ENCODE results near the gene PXT1. TPM values are rescaled to one million over a fixed set of nuclear protein-coding genes. Genes with fewer than 3 reads are reported as not detected.
"Not testable (repeated sequence)": the region's sequence is repeated elsewhere in the genome, so short reads cannot be mapped to it uniquely, and the experiment has no call there.

PXT1 gene
- polyA plus RNA-seq, 3 donors: 0.13 to 0.31 (median 0.24) TPM

DNA sequence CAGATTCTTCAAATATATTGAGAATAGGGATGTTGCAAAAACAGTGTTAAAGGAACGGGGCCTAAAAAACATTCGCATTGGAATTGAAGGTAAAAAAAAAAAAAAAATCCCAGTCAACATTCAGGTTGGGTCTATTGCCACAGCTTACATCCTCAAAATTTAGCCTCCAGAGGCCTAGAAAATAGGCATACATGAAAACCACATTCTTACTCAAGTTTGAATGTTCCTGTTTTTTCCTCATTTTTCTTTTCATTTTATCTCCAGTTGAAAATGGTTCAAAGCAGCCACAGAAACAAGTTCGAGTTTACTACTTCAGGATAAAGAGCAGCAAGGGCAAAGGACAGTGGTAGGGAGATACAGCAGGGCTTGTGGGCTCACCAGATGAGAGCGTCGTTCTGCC, 42.1 kb upstream of the PXT1 start:
- TF ChIP-seq, protein P1, sequence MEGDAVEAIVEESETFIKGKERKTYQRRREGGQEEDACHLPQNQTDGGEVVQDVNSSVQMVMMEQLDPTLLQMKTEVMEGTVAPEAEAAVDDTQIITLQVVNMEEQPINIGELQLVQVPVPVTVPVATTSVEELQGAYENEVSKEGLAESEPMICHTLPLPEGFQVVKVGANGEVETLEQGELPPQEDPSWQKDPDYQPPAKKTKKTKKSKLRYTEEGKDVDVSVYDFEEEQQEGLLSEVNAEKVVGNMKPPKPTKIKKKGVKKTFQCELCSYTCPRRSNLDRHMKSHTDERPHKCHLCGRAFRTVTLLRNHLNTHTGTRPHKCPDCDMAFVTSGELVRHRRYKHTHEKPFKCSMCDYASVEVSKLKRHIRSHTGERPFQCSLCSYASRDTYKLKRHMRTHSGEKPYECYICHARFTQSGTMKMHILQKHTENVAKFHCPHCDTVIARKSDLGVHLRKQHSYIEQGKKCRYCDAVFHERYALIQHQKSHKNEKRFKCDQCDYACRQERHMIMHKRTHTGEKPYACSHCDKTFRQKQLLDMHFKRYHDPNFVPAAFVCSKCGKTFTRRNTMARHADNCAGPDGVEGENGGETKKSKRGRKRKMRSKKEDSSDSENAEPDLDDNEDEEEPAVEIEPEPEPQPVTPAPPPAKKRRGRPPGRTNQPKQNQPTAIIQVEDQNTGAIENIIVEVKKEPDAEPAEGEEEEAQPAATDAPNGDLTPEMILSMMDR (IDR thresholded peaks at IDR 0.05): no peak
- H3K4me3 Mint-ChIP-seq: peak overlapping the region in 1 of 2 donors; percentile 68
- H3K27ac Mint-ChIP-seq: peak overlapping the region; percentile 70 to 90 (median 86)
- Histone ChIP-seq H3K79me2 (ENCODE audit: insufficient read depth, low read length) (peaks cover 21% of the 10 kb centered on the region), H2AFZ (ENCODE audit: insufficient read depth, low read depth, low read length, poor library complexity, severe bottlenecking) (no peak overlapping the region), H3K36me3 (replicated peaks in 1 of 2; ENCODE audit: control insufficient read depth in 1 of 2, insufficient read depth in 2 of 2, low read length in 2 of 2) (peaks cover 60 to 77% of the 10 kb centered on the region in 2 donors), H3K4me3 (replicated peaks in 1 of 3; ENCODE audit: low read depth in 2 of 3, low read length in 3 of 3) (peak overlapping the region in 1 of 3 experiments; percentile 7), H3K27me3 (ENCODE audit: control insufficient read depth in 2 of 2, insufficient read depth in 2 of 2, low read length in 2 of 2) (no peaks in the 10 kb centered on the region), H3K4me2 (replicated peaks; ENCODE audit: extremely low read depth, low read length, poor library complexity, severe bottlenecking) (peak overlapping the region; percentile 27), H4K20me1 (ENCODE audit: insufficient read depth, low read length) (no peaks in the 10 kb centered on the region), H3K4me1 (ENCODE audit: control insufficient read depth in 1 of 2, insufficient read depth in 2 of 2, low read length in 2 of 2) (peaks cover 27% of the 10 kb centered on the region in 2 donors), H3K9me3 (replicated peaks in 1 of 2; ENCODE audit: control insufficient read depth in 1 of 2, insufficient read depth in 1 of 2, low read length in 2 of 2) (no peaks in the 10 kb centered on the region), H3K9ac (ENCODE audit: insufficient read depth, low read length, poor library complexity, severe bottlenecking) (no peak overlapping the region), H3K27ac (ENCODE audit: low read depth in 1 of 2, low read length in 2 of 2) (peak overlapping the region in 1 of 2 donors; percentile 73)
- H3K9me3 Mint-ChIP-seq: peaks cover 0 to 2% (median 0%) of the 10 kb centered on the region in 7 donors
- 81% methylated on average over 2 of the region's 5 CpGs for WGBS (ENCODE audit: insufficient coverage)
- DNase-seq: peak; percentile 23 to 52 (median 49)
- peaks cover 69 to 72% of the 10 kb centered on the region in 2 donors for H3K36me3 Mint-ChIP-seq
- H3K4me1 Mint-ChIP-seq: peaks cover 31% of the 10 kb centered on the region
- intact Hi-C loops (cut with micrococcal nuclease): no loop called here
- peaks cover 0 to 2% (median 0%) of the 10 kb centered on the region in 3 donors for H3K27me3 Mint-ChIP-seq (ENCODE audit: low read depth in 3 of 3)

DNA sequence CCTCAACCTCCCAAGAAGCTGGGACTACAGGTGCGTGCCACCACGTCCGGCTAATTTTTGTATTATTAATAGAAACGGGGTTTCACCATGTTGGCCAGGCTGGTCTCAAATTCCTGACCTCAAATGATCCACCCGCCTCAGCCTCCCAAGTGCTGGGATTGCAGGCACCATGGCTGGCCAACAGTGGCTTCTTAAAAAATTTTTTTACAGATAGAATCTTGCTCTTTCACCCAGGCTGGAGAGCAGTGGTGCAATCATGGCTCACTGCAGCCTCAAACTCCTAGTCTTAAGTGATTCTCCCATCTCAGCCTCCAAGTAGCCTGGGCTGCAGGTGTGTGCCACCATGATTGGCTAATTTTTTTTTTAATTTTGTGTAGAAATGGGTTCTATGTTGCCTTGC, 40.7 kb upstream of the PXT1 start:
- H3K27me3 Mint-ChIP-seq (ENCODE audit: low read depth in 3 of 3); H2AFZ ChIP-seq (ENCODE audit: insufficient read depth, low read depth, low read length, poor library complexity, severe bottlenecking); H3K4me3 Mint-ChIP-seq; H3K9me3 Mint-ChIP-seq; intact Hi-C loops (cut with micrococcal nuclease); H3K9me3 ChIP-seq (replicated peaks in 1 of 2; ENCODE audit: control insufficient read depth in 1 of 2, insufficient read depth in 1 of 2, low read length in 2 of 2); H3K27me3 ChIP-seq (ENCODE audit: control insufficient read depth in 2 of 2, insufficient read depth in 2 of 2, low read length in 2 of 2); H3K4me3 ChIP-seq (replicated peaks in 1 of 3; ENCODE audit: low read depth in 2 of 3, low read length in 3 of 3); H3K4me2 ChIP-seq (replicated peaks; ENCODE audit: extremely low read depth, low read length, poor library complexity, severe bottlenecking); DNase-seq; H4K20me1 ChIP-seq (ENCODE audit: insufficient read depth, low read length); H3K9ac ChIP-seq (ENCODE audit: insufficient read depth, low read length, poor library complexity, severe bottlenecking): not testable (repeated sequence)
- Mint-ChIP-seq H3K27ac (peak overlapping the region; percentile 47 to 87 (median 70)), H3K36me3 (peaks cover 65 to 73% of the 10 kb centered on the region in 2 donors), H3K4me1 (peaks cover 40% of the 10 kb centered on the region)
- Histone ChIP-seq H3K36me3 (replicated peaks in 1 of 2; ENCODE audit: control insufficient read depth in 1 of 2, insufficient read depth in 2 of 2, low read length in 2 of 2) (peaks cover 57 to 75% of the 10 kb centered on the region in 2 donors), H3K27ac (ENCODE audit: low read depth in 1 of 2, low read length in 2 of 2) (peak overlapping the region; percentile 9 to 73), H3K4me1 (ENCODE audit: control insufficient read depth in 1 of 2, insufficient read depth in 2 of 2, low read length in 2 of 2) (peaks cover 33 to 34% of the 10 kb centered on the region in 2 donors), H3K79me2 (ENCODE audit: insufficient read depth, low read length) (peaks cover 21% of the 10 kb centered on the region)
- WGBS (ENCODE audit: insufficient coverage): 100% methylated on average over 1 of the region's 5 CpGs
